Measurements from ENCODE around the gene PAPPA.
A peak's percentile ranks its signal among the peaks of the same experiment; 100 is the strongest.

The PAPPA gene

GRCh38 chr9:116165912-116166311, 12.3 kb downstream of the PAPPA start:
- H3K9ac ChIP-seq (ENCODE audit: insufficient read length) = no peak overlapping the region
- peaks cover 81% of the 10 kb centered on the region for H3K36me3 ChIP-seq (ENCODE audit: insufficient read depth, low read length)
- TF ChIP-seq POLR2AphosphoS5 (IDR thresholded peaks at IDR 0.05; ENCODE audit: borderline replicate concordance, low read depth, low read length) (no peak), FOXP2 (optimal IDR thresholded peaks at IDR 0.05; ENCODE audit: control extremely low read depth, extremely low read length, insufficient read depth) (no peak), EZH2 (IDR thresholded peaks at IDR 0.05) (no peak)
- DNase-seq (ENCODE audit: low read depth, low spot score) = no peak
- 0 out of 2 replicates have a peak, but pooled peaks cover 6% of the 10 kb centered on the region for H3K9me3 ChIP-seq (ENCODE audit: low read depth, low read length)
- peak overlapping the region; percentile 70 for H3K27ac ChIP-seq
- H3K4me3 ChIP-seq = no peak overlapping the region

DNA sequence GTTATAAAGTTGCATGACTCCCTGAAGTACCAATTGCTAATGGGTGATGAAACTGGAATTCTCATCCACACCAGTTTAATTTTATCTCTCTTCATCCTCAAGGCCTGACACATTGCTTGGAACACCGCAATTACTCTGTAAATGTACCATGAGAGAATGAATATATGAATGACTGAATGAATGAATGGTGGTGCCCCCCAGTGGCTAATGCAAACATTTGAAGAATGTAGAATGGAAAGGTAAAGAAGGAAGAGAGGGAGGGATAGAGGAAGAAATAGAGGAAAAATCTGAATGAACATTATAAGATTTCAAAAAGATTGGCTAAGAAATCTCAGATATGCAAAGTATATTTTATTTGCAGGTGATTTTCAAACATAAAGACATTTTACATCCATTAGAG, 13.1 kb downstream of the PAPPA start:
- no peak for DNase-seq (ENCODE audit: low read depth, low spot score)
- Histone ChIP-seq H3K36me3 (ENCODE audit: insufficient read depth, low read length) (peaks cover 81% of the 10 kb centered on the region), H3K9me3 (ENCODE audit: low read depth, low read length) (0 out of 2 replicates have a peak, but pooled peaks cover 6% of the 10 kb centered on the region), H3K4me3 (no peak overlapping the region), H3K9ac (ENCODE audit: insufficient read length) (no peak overlapping the region), H3K27ac (peak overlapping the region; percentile 70)
- TF ChIP-seq FOXP2 (optimal IDR thresholded peaks at IDR 0.05; ENCODE audit: control extremely low read depth, extremely low read length, insufficient read depth) (no peak), POLR2AphosphoS5 (IDR thresholded peaks at IDR 0.05; ENCODE audit: borderline replicate concordance, low read depth, low read length) (no peak), EZH2 (IDR thresholded peaks at IDR 0.05) (no peak)

GRCh38 chr9:116168231-116168630, 14.6 kb downstream of the PAPPA start:
- TF ChIP-seq POLR2AphosphoS5 (IDR thresholded peaks at IDR 0.05; ENCODE audit: borderline replicate concordance, low read depth, low read length) (no peak), EZH2 (IDR thresholded peaks at IDR 0.05) (no peak), FOXP2 (optimal IDR thresholded peaks at IDR 0.05; ENCODE audit: control extremely low read depth, extremely low read length, insufficient read depth) (no peak)
- Histone ChIP-seq H3K27ac (peak overlapping the region; percentile 40; the same call in 1 of the 2 replicates), H3K9ac (ENCODE audit: insufficient read length) (no peak overlapping the region), H3K36me3 (ENCODE audit: insufficient read depth, low read length) (peaks cover 81% of the 10 kb centered on the region), H3K9me3 (ENCODE audit: low read depth, low read length) (0 out of 2 replicates have a peak, but pooled peaks cover 4% of the 10 kb centered on the region), H3K4me3 (no peak overlapping the region)
- DNase-seq (ENCODE audit: low read depth, low spot score) = no peak

- Histone ChIP-seq H3K36me3 (ENCODE audit: insufficient read depth, low read length) (peaks cover 81% of the 10 kb centered on the region), H3K4me3 (no peak overlapping the region), H3K9me3 (ENCODE audit: low read depth, low read length) (no peaks in the 10 kb centered on the region), H3K27ac (no peak overlapping the region; the same call in 1 of the 2 replicates), H3K9ac (ENCODE audit: insufficient read length) (no peak overlapping the region)
- DNase-seq (ENCODE audit: low read depth, low spot score) = no peak
- TF ChIP-seq EZH2 (IDR thresholded peaks at IDR 0.05) = no peak
- TF ChIP-seq FOXP2 (optimal IDR thresholded peaks at IDR 0.05; ENCODE audit: control extremely low read depth, extremely low read length, insufficient read depth) = no peak
- no peak for TF ChIP-seq POLR2AphosphoS5 (IDR thresholded peaks at IDR 0.05; ENCODE audit: borderline replicate concordance, low read depth, low read length)
Observed at GRCh38 chr9:116172216-116172615, 18.6 kb downstream of the PAPPA start.

DNA sequence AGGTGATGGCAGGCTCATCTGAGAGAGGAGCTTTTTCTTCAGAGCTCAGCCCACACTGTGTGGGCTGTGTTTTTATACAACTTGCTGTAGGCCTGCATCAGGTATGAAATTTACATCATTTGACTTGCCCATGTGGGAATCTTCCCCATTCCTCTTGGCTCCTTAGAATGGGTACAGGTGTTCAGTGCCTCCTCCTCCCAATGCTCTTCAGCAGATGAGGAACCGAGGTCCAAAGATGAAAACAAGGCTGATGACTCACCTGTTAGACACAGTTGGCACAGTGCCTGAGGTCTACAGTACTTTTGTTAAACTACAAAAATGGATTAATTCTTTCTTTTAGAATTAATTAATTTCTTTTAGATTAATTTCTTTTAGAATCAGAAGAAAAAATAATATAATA, 20.8 kb downstream of the PAPPA start:
- Histone ChIP-seq H3K4me3 (no peak overlapping the region), H3K36me3 (ENCODE audit: insufficient read depth, low read length) (peaks cover 86% of the 10 kb centered on the region), H3K27ac (no peak overlapping the region), H3K9me3 (ENCODE audit: low read depth, low read length) (no peaks in the 10 kb centered on the region), H3K9ac (ENCODE audit: insufficient read length) (no peak overlapping the region)
- TF ChIP-seq POLR2AphosphoS5 (IDR thresholded peaks at IDR 0.05; ENCODE audit: borderline replicate concordance, low read depth, low read length) (no peak), EZH2 (IDR thresholded peaks at IDR 0.05) (no peak), FOXP2 (optimal IDR thresholded peaks at IDR 0.05; ENCODE audit: control extremely low read depth, extremely low read length, insufficient read depth) (no peak)
- no peak for DNase-seq (ENCODE audit: low read depth, low spot score)

- peaks cover 89% of the 10 kb centered on the region for H3K36me3 ChIP-seq (ENCODE audit: insufficient read depth, low read length)
- TF ChIP-seq FOXP2 (optimal IDR thresholded peaks at IDR 0.05; ENCODE audit: control extremely low read depth, extremely low read length, insufficient read depth) = no peak
- no peak for TF ChIP-seq EZH2 (IDR thresholded peaks at IDR 0.05)
- no peak; the same call in 1 of the 2 replicates for TF ChIP-seq POLR2AphosphoS5 (IDR thresholded peaks at IDR 0.05; ENCODE audit: borderline replicate concordance, low read depth, low read length)
- DNase-seq (ENCODE audit: low read depth, low spot score) = no peak
- no peak overlapping the region for H3K4me3 ChIP-seq
- no peaks in the 10 kb centered on the region for H3K9me3 ChIP-seq (ENCODE audit: low read depth, low read length)
- H3K9ac ChIP-seq (ENCODE audit: insufficient read length) = no peak overlapping the region
- H3K27ac ChIP-seq = no peak overlapping the region
Observed at GRCh38 chr9:116175614-116176013, 22.0 kb downstream of the PAPPA start.

GRCh38 chr9:116178481-116179211, 25.1 kb downstream of the PAPPA start:
- Histone ChIP-seq H3K9ac (ENCODE audit: insufficient read length) (no peak overlapping the region), H3K4me3 (no peak overlapping the region), H3K9me3 (ENCODE audit: low read depth, low read length) (no peaks in the 10 kb centered on the region), H3K27ac (peak overlapping the region; percentile 61), H3K36me3 (ENCODE audit: insufficient read depth, low read length) (peaks cover 86% of the 10 kb centered on the region)
- TF ChIP-seq POLR2AphosphoS5 (IDR thresholded peaks at IDR 0.05; ENCODE audit: borderline replicate concordance, low read depth, low read length) (peak; percentile 22; the same call in 1 of the 2 replicates), FOXP2 (optimal IDR thresholded peaks at IDR 0.05; ENCODE audit: control extremely low read depth, extremely low read length, insufficient read depth) (no peak)
- peak; percentile 77 for DNase-seq (ENCODE audit: low read depth, low spot score)

DNA sequence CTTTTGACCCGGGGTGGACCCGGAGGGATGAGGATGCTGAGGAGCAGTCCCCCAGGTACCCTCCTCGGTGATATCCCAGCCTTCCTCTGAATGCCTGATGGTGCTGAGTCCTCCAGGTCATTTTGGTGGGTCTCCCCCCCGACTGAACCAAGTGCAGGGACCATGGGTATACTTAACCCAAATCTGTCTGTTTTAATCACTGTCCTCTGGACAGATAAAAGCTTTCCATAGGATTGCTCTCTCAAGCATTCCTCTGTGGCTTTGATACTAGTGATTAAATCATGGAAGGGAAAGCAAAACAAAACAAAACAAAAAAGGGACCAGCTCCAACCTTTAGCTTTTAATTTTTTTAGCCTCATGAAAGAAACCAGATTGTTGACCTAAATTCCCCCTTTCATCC, 26.0 kb downstream of the PAPPA start:
- Histone ChIP-seq H3K4me3 (no peak overlapping the region), H3K27ac (peak overlapping the region; percentile 42), H3K9ac (ENCODE audit: insufficient read length) (no peak overlapping the region), H3K36me3 (ENCODE audit: insufficient read depth, low read length) (peaks cover 87% of the 10 kb centered on the region), H3K9me3 (ENCODE audit: low read depth, low read length) (no peaks in the 10 kb centered on the region)
- TF ChIP-seq POLR2AphosphoS5 (IDR thresholded peaks at IDR 0.05; ENCODE audit: borderline replicate concordance, low read depth, low read length) (no peak), EZH2 (IDR thresholded peaks at IDR 0.05) (no peak), FOXP2 (optimal IDR thresholded peaks at IDR 0.05; ENCODE audit: control extremely low read depth, extremely low read length, insufficient read depth) (no peak)
- DNase-seq (ENCODE audit: low read depth, low spot score) = no peak
